Uterus (tissue), 2 donors: ENCODE measurements around the gene HSPA4.

Experiments used
- CTCF ChIP-seq, 4 experiments: fragments of 200-600 bp in 2 of 4; fragments of 450-650 bp in 2 of 4; sonication (generic) in 2 of 4; IDR thresholded peaks; one replicate each; pipeline ENCODE4 v1.5.1; 2016 to 2019; ENCODE audit warnings: antibody characterized with exemption in 4 of 4, mild to moderate bottlenecking in 2 of 4, moderate library complexity in 1 of 4
- POLR2A ChIP-seq, 2 donors: fragments of 450-650 bp; IDR thresholded peaks; one replicate each; pipeline ENCODE4 v1.6.1; 2016; ENCODE audit warnings: antibody characterized with exemption in 2 of 2, mild to moderate bottlenecking in 1 of 2, moderate library complexity in 1 of 2

GRCh38 chr5:133051542-133052316, at the start of gene HSPA4:
- TF ChIP-seq CTCF (IDR thresholded peaks at IDR 0.05): peak in 1 of 4 experiments; percentile 12
- peak; percentile 93 for TF ChIP-seq POLR2A (IDR thresholded peaks at IDR 0.05)
